ENCODE data around the gene ANGPTL4. TPM values are rescaled to one million over a fixed set of nuclear protein-coding genes. Genes with fewer than 3 reads are reported as not detected.

ANGPTL4 gene
- polyA plus RNA-seq, 1 donor from 2014 or later, result not detected

DNA sequence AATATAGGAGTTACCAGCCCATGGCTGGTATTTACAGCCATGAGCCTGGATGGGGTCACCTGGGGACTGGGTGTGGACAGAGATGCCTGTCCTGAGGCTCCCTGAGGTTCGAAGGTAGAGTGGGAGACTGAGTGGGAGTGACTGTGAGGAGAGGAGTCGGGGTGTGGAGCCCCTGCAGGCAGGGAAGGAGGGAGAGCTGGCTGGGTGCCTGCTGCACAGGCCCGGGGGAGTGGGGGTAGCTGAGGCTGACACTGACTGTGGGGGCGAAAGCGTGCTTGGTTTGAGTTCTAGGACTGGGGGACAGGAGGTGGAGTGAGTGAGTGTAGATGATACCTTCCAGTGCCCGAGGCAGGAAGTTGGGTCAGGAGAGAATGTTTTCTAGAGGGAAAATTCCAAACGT is 33.3 kb downstream of the ANGPTL4 start:
- Histone ChIP-seq H3K4me2 (ENCODE audit: low read length) (no peak overlapping the region), H3K9ac (ENCODE audit: low read length) (no peak overlapping the region), H3K27me3 (ENCODE audit: insufficient read depth, low read depth, low read length) (no peaks in the 10 kb centered on the region), H3K9me3 (ENCODE audit: low read length) (no peaks in the 10 kb centered on the region), H3K4me3 (ENCODE audit: low read length) (no peak overlapping the region), H2AFZ (ENCODE audit: low read depth, low read length) (no peak overlapping the region), H3F3A (ENCODE audit: insufficient read depth, low read length, poor library complexity, severe bottlenecking) (no peaks in the 10 kb centered on the region), H3K36me3 (ENCODE audit: insufficient read depth, low read length) (no peaks in the 10 kb centered on the region), H3K79me2 (replicated peaks; ENCODE audit: insufficient read depth, low read length) (peaks cover 44% of the 10 kb centered on the region), H3K27ac (ENCODE audit: low read length) (no peak overlapping the region), H3K9me2 (ENCODE audit: insufficient read depth, low read length) (no peaks in the 10 kb centered on the region), H4K20me1 (ENCODE audit: insufficient read depth) (peaks cover 26% of the 10 kb centered on the region)
- TF ChIP-seq, protein P1, sequence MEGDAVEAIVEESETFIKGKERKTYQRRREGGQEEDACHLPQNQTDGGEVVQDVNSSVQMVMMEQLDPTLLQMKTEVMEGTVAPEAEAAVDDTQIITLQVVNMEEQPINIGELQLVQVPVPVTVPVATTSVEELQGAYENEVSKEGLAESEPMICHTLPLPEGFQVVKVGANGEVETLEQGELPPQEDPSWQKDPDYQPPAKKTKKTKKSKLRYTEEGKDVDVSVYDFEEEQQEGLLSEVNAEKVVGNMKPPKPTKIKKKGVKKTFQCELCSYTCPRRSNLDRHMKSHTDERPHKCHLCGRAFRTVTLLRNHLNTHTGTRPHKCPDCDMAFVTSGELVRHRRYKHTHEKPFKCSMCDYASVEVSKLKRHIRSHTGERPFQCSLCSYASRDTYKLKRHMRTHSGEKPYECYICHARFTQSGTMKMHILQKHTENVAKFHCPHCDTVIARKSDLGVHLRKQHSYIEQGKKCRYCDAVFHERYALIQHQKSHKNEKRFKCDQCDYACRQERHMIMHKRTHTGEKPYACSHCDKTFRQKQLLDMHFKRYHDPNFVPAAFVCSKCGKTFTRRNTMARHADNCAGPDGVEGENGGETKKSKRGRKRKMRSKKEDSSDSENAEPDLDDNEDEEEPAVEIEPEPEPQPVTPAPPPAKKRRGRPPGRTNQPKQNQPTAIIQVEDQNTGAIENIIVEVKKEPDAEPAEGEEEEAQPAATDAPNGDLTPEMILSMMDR (IDR thresholded peaks at IDR 0.05; ENCODE audit: poor library complexity, severe bottlenecking), result no peak

DNA sequence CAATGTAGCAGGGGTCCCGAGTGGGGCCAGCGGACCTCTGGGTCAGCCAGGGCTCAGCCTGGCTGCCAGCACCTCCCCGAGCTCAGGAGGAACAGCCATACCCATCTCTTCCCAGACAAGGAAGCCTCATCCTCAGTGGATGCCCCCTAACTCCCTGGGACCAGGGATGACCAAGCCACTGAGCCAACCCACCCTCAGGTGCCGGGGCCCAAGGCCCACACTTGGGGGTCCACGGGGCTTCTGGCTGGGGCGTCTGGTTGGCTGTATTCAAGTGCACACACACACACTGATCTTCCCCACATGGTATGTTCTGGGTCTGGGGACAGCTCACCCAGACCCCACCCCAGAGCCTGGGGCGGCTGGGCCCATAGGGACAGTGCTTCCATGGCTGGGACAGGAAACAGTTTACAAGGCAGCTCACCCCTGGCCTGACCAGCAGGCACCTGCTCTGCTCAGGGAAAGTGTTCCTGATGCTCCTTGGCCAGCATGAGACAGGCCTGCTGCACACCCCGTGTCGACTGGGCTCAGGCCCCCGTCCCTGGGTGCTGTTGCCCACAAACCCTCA is 33.9 kb downstream of the ANGPTL4 start:
- Histone ChIP-seq H2AFZ (ENCODE audit: low read depth, low read length) (no peak overlapping the region), H3K27me3 (ENCODE audit: insufficient read depth, low read depth, low read length) (no peaks in the 10 kb centered on the region), H3K9me3 (ENCODE audit: low read length) (no peaks in the 10 kb centered on the region), H3K9me2 (ENCODE audit: insufficient read depth, low read length) (no peaks in the 10 kb centered on the region), H4K20me1 (ENCODE audit: insufficient read depth) (peaks cover 24% of the 10 kb centered on the region), H3K9ac (ENCODE audit: low read length) (no peak overlapping the region), H3K4me2 (ENCODE audit: low read length) (no peak overlapping the region), H3F3A (ENCODE audit: insufficient read depth, low read length, poor library complexity, severe bottlenecking) (no peaks in the 10 kb centered on the region), H3K79me2 (replicated peaks; ENCODE audit: insufficient read depth, low read length) (peaks cover 38% of the 10 kb centered on the region), H3K4me3 (ENCODE audit: low read length) (no peak overlapping the region), H3K27ac (ENCODE audit: low read length) (no peak overlapping the region), H3K36me3 (ENCODE audit: insufficient read depth, low read length) (no peaks in the 10 kb centered on the region)
- no peak for TF ChIP-seq EP300 (conservative IDR thresholded peaks at IDR 0.05; ENCODE audit: poor library complexity, severe bottlenecking)
- TF ChIP-seq, protein P2, sequence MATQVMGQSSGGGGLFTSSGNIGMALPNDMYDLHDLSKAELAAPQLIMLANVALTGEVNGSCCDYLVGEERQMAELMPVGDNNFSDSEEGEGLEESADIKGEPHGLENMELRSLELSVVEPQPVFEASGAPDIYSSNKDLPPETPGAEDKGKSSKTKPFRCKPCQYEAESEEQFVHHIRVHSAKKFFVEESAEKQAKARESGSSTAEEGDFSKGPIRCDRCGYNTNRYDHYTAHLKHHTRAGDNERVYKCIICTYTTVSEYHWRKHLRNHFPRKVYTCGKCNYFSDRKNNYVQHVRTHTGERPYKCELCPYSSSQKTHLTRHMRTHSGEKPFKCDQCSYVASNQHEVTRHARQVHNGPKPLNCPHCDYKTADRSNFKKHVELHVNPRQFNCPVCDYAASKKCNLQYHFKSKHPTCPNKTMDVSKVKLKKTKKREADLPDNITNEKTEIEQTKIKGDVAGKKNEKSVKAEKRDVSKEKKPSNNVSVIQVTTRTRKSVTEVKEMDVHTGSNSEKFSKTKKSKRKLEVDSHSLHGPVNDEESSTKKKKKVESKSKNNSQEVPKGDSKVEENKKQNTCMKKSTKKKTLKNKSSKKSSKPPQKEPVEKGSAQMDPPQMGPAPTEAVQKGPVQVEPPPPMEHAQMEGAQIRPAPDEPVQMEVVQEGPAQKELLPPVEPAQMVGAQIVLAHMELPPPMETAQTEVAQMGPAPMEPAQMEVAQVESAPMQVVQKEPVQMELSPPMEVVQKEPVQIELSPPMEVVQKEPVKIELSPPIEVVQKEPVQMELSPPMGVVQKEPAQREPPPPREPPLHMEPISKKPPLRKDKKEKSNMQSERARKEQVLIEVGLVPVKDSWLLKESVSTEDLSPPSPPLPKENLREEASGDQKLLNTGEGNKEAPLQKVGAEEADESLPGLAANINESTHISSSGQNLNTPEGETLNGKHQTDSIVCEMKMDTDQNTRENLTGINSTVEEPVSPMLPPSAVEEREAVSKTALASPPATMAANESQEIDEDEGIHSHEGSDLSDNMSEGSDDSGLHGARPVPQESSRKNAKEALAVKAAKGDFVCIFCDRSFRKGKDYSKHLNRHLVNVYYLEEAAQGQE (IDR thresholded peaks at IDR 0.05; ENCODE audit: borderline replicate concordance), result no peak
- TF ChIP-seq POLR2AphosphoS5 (IDR thresholded peaks at IDR 0.05), result no peak

DNA sequence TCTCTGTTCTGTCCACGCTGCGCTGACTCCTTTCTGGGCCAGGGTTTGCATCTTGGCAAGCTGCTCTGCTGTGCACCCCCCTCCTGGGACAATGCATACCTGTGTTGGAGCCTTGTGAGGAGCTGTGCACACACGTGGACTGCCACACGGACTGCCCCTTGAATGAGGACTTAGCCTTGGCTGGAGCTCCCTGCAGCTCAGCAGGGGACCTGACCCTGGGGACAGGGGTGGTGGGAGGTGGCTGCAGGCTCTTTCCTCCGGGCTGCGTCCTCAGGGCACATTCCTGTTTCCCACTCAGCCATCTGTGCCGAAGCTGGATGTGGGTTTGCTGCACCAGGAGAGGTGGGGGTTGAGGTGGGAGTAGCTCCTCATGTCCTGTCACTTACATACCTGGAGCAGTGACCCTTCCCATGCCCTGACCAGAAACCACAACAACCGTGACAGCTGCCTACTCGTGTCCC is 34.4 kb downstream of the ANGPTL4 start:
- Histone ChIP-seq H3K4me3 (ENCODE audit: low read length) (no peak overlapping the region), H3K79me2 (replicated peaks; ENCODE audit: insufficient read depth, low read length) (peaks cover 33% of the 10 kb centered on the region), H2AFZ (ENCODE audit: low read depth, low read length) (no peak overlapping the region), H3K9ac (ENCODE audit: low read length) (no peak overlapping the region), H4K20me1 (ENCODE audit: insufficient read depth) (peaks cover 20% of the 10 kb centered on the region), H3K4me2 (ENCODE audit: low read length) (no peak overlapping the region), H3K9me2 (ENCODE audit: insufficient read depth, low read length) (no peaks in the 10 kb centered on the region), H3K9me3 (ENCODE audit: low read length) (no peaks in the 10 kb centered on the region), H3F3A (ENCODE audit: insufficient read depth, low read length, poor library complexity, severe bottlenecking) (no peaks in the 10 kb centered on the region), H3K27me3 (ENCODE audit: insufficient read depth, low read depth, low read length) (no peaks in the 10 kb centered on the region), H3K27ac (ENCODE audit: low read length) (no peak overlapping the region), H3K36me3 (ENCODE audit: insufficient read depth, low read length) (no peaks in the 10 kb centered on the region)
- TF ChIP-seq POLR2AphosphoS5 (IDR thresholded peaks at IDR 0.05), result no peak
